Right kidney (tissue), 1 donor: ENCODE measurements around the gene PPP1R8.

Source experiments
- DNase-seq: peaks from one replicate; pipeline ENCODE4 v3.0.0-alpha.2; 2016

PPP1R8 gene

GRCh38 chr1:27891196-27891889 is 60.8 kb downstream of the PPP1R8 start:
- no peak for DNase-seq

GRCh38 chr1:27894521-27894920 is 63.9 kb downstream of the PPP1R8 start:
- DNase-seq: no peak
